OCI-LY3 (cell line): ENCODE measurements around the gene A4GALT.

ENCODE experiments used
- EZH2phosphoT487 ChIP-seq: fragments of 200-600 bp; shearing (Covaris generic); IDR thresholded peaks from 2 replicates; pipeline ENCODE4 v1.6.1; 2018; ENCODE audit warnings: antibody characterized with exemption, mixed run types, low read depth
- TF ChIP-seq, protein P1 (sequence below): fragments of 200-600, 300-600 bp; sonication (generic); IDR thresholded peaks from 2 replicates; pipeline ENCODE4 v1.5.1; 2014; ENCODE audit warnings: antibody characterized with exemption, low read length, low read depth

DNA sequence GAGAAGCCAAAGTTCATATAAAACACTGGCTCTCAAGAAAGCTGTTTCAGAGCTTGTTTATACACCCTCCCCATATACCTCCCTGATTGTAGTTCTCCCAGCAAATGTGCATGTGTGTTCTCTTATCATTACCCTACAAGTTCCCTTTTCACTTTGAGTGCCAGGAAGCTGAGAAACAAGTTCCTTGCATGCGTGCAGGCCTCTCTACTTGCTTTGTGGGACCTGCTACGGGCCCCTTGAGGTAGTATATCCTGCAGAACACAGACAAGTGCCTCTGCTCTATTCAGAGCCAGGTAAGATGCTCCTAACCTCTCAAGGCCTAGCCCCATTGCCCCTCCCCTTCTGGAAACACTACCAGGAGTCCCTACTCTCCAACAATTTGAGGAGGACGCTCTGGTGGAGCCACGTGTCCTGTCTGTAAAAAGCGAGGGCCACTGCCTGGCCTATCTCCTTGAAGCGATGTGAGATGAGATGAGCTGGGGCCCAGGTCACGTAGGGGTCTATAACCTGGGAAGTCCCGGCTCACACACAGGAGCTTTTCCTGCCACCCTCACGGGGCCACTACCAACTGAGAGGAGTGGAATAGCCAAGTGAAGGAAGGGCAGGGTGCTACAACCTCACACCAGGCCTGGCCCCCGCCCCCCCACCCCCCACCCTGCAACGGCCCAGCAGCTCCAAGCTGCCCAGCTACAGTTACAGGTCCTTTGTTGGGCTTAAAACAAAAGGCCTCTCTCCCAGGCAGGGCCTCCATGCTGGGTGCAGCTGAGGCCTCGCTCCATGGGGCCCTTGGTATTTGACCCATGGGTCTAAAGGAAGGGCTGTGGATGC, 77.7 kb downstream of the A4GALT start:
- TF ChIP-seq, protein P1, sequence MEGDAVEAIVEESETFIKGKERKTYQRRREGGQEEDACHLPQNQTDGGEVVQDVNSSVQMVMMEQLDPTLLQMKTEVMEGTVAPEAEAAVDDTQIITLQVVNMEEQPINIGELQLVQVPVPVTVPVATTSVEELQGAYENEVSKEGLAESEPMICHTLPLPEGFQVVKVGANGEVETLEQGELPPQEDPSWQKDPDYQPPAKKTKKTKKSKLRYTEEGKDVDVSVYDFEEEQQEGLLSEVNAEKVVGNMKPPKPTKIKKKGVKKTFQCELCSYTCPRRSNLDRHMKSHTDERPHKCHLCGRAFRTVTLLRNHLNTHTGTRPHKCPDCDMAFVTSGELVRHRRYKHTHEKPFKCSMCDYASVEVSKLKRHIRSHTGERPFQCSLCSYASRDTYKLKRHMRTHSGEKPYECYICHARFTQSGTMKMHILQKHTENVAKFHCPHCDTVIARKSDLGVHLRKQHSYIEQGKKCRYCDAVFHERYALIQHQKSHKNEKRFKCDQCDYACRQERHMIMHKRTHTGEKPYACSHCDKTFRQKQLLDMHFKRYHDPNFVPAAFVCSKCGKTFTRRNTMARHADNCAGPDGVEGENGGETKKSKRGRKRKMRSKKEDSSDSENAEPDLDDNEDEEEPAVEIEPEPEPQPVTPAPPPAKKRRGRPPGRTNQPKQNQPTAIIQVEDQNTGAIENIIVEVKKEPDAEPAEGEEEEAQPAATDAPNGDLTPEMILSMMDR, result no peak
- TF ChIP-seq EZH2phosphoT487, result no peak
